ENCODE measurements around the gene CD84. TPM values are rescaled to one million over a fixed set of nuclear protein-coding genes. Genes with fewer than 3 reads are reported as not detected.

Gene CD84
- total RNA-seq, 1 experiment from 2014 or later = not detected

- H3K36me3 ChIP-seq (ENCODE audit: control insufficient read depth, insufficient read depth, low read length) = no peaks in the 10 kb centered on the region
- ChIA-PET CTCF (no interaction called here), POLR2A (no interaction called here)
- Mint-ChIP-seq H3K27ac (ENCODE audit: unreplicated experiment) (no peak overlapping the region), H3K4me1 (ENCODE audit: low read depth, unreplicated experiment) (no peaks in the 10 kb centered on the region), H3K27me3 (ENCODE audit: insufficient read depth, unreplicated experiment) (peaks cover 8% of the 10 kb centered on the region), H3K36me3 (ENCODE audit: insufficient read depth, unreplicated experiment) (no peaks in the 10 kb centered on the region), H3K4me3 (ENCODE audit: unreplicated experiment) (no peak overlapping the region), H3K9me3 (ENCODE audit: unreplicated experiment) (peaks cover 24% of the 10 kb centered on the region)
- no peak for DNase-seq
- H3K4me3 ChIP-seq (ENCODE audit: low read depth, low read length) = no peak overlapping the region
- no peaks in the 10 kb centered on the region for H3K4me1 ChIP-seq
- H3K9me3 ChIP-seq = no peaks in the 10 kb centered on the region
- H3K27me3 ChIP-seq (replicated peaks; ENCODE audit: control insufficient read depth, insufficient read depth, low read length) = no peaks in the 10 kb centered on the region
- TF ChIP-seq, protein P1, sequence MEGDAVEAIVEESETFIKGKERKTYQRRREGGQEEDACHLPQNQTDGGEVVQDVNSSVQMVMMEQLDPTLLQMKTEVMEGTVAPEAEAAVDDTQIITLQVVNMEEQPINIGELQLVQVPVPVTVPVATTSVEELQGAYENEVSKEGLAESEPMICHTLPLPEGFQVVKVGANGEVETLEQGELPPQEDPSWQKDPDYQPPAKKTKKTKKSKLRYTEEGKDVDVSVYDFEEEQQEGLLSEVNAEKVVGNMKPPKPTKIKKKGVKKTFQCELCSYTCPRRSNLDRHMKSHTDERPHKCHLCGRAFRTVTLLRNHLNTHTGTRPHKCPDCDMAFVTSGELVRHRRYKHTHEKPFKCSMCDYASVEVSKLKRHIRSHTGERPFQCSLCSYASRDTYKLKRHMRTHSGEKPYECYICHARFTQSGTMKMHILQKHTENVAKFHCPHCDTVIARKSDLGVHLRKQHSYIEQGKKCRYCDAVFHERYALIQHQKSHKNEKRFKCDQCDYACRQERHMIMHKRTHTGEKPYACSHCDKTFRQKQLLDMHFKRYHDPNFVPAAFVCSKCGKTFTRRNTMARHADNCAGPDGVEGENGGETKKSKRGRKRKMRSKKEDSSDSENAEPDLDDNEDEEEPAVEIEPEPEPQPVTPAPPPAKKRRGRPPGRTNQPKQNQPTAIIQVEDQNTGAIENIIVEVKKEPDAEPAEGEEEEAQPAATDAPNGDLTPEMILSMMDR (IDR thresholded peaks at IDR 0.05; ENCODE audit: insufficient read depth in 1 of 2, low read depth in 1 of 2, low read length in 1 of 2, severe bottlenecking in 1 of 2, unreplicated experiment in 1 of 2) = no peak
- no TSS peak for BruUV-seq (replicated peaks)
- intact Hi-C loops (cut with micrococcal nuclease; ENCODE audit: unreplicated experiment) = no loop called here
Measured at GRCh38 chr1:160504651-160505050, 74.6 kb downstream of the CD84 start.

DNA sequence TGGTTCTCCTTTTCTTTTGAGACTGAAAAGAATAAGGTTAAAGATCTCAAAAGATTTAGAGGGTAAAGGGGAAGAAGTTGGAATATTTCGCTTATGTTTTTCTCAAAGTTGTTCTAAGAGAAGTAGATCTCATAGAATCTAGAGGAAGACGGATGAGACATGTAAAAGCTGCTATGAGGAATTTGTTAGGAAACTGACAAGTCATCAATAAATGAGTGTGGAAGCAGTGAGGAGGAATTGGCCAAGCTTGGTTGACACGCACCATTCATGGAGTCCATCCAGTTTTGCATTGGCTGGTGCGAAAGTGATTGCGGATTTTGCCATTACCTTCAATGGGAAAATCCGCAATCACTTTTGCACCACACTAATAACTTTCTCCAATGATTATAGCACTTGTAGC, 76.2 kb downstream of the CD84 start:
- Histone ChIP-seq H3K9me3 (no peaks in the 10 kb centered on the region), H3K4me3 (ENCODE audit: low read depth, low read length) (no peak overlapping the region), H3K4me1 (no peaks in the 10 kb centered on the region), H3K27me3 (replicated peaks; ENCODE audit: control insufficient read depth, insufficient read depth, low read length) (no peaks in the 10 kb centered on the region), H3K36me3 (ENCODE audit: control insufficient read depth, insufficient read depth, low read length) (no peaks in the 10 kb centered on the region)
- BruUV-seq (replicated peaks) = no TSS peak
- DNase-seq = no peak
- Mint-ChIP-seq H3K4me1 (ENCODE audit: low read depth, unreplicated experiment) (no peaks in the 10 kb centered on the region), H3K36me3 (ENCODE audit: insufficient read depth, unreplicated experiment) (no peaks in the 10 kb centered on the region), H3K9me3 (ENCODE audit: unreplicated experiment) (peaks cover 24% of the 10 kb centered on the region), H3K27me3 (ENCODE audit: insufficient read depth, unreplicated experiment) (peaks cover 8% of the 10 kb centered on the region), H3K4me3 (ENCODE audit: unreplicated experiment) (no peak overlapping the region), H3K27ac (ENCODE audit: unreplicated experiment) (no peak overlapping the region)
- ChIA-PET POLR2A (no interaction called here), CTCF (interaction anchor here (0.7 kb wide), 1 partner anchor 106 kb away, joined by 4 read pairs; no protein-coding TSS in a partner anchor)
- intact Hi-C loops (cut with micrococcal nuclease; ENCODE audit: unreplicated experiment) = no loop called here
- TF ChIP-seq, protein P1 (IDR thresholded peaks at IDR 0.05; ENCODE audit: insufficient read depth in 1 of 2, low read depth in 1 of 2, low read length in 1 of 2, severe bottlenecking in 1 of 2, unreplicated experiment in 1 of 2) = no peak

DNA sequence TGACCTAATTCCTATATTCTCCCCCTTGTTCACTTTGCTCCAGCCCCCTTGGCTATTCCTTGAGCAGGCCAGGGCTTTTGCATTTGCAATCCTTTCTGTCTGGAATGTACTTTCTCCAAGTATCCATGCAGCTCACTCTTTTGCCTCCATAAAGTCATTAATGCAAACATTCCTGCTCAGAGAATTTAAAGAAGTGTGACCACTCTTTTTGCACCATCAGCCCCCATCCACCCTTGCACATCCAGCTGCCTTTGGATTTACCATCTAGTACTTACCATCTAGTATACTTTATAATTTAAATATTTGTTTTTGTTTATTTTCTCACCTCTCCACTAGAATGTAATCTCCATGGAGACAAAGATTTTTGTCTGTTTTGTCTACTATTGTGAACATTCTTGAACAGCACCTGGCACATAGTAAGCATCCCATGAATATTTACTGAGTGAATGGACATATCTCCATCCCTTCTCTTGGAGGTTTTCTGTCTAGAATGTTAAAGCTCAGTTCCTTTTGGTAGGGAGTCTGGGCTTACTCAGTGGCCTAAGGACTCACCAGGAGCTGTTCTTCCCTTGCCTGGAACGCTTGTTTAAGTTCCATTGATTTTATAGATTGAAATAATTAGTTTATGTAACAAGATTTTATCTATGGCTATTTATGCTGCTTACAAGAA, 78.8 kb downstream of the CD84 start:
- POLR2A ChIA-PET = no interaction called here
- no peak overlapping the region for H3K4me3 Mint-ChIP-seq (ENCODE audit: unreplicated experiment)
- TF ChIP-seq, protein P1 (IDR thresholded peaks at IDR 0.05; ENCODE audit: insufficient read depth in 1 of 2, low read depth in 1 of 2, low read length in 1 of 2, severe bottlenecking in 1 of 2, unreplicated experiment in 1 of 2) = no peak
- no peak for DNase-seq
- intact Hi-C loops (cut with micrococcal nuclease; ENCODE audit: unreplicated experiment) = no loop called here
- Histone ChIP-seq H3K9me3 (no peaks in the 10 kb centered on the region), H3K4me1 (no peaks in the 10 kb centered on the region), H3K27me3 (replicated peaks; ENCODE audit: control insufficient read depth, insufficient read depth, low read length) (no peaks in the 10 kb centered on the region), H3K36me3 (ENCODE audit: control insufficient read depth, insufficient read depth, low read length) (no peaks in the 10 kb centered on the region), H3K4me3 (ENCODE audit: low read depth, low read length) (no peak overlapping the region)
- H3K36me3 Mint-ChIP-seq (ENCODE audit: insufficient read depth, unreplicated experiment) = no peaks in the 10 kb centered on the region
- peaks cover 11% of the 10 kb centered on the region for H3K27me3 Mint-ChIP-seq (ENCODE audit: insufficient read depth, unreplicated experiment)
- H3K27ac Mint-ChIP-seq (ENCODE audit: unreplicated experiment) = no peak overlapping the region
- H3K9me3 Mint-ChIP-seq (ENCODE audit: unreplicated experiment) = peaks cover 2% of the 10 kb centered on the region
- no TSS peak for BruUV-seq (replicated peaks)
- no peaks in the 10 kb centered on the region for H3K4me1 Mint-ChIP-seq (ENCODE audit: low read depth, unreplicated experiment)
- CTCF ChIA-PET = no interaction called here

Measured in Caco-2 (cell line).